K562 (cell line): ENCODE data around the gene DEDD2. TPM values are rescaled to one million over a fixed set of nuclear protein-coding genes. Genes with fewer than 3 reads are reported as not detected.

Experiments
- ATF1 ChIP-seq, 2 experiments: fragments of 450-650 bp in 1 of 2; IDR thresholded peaks; 2 replicates each; pipeline ENCODE4 v1.6.1; 2016; ENCODE audit warnings: missing compliant biosample characterization in 1 of 2, missing genetic modification characterization in 1 of 2
- CCAR2 ChIP-seq: fragments of 200-400 bp; formaldehyde crosslinking; IDR thresholded peaks from 2 replicates; pipeline ENCODE4 v1.6.1; 2017; ENCODE audit warnings: mild to moderate bottlenecking, low read depth, low read length
- CXXC5 ChIP-seq: fragments of 250-450 bp; sonication (Bioruptor Pico); IDR thresholded peaks from 2 replicates; pipeline ENCODE4 v1.8.0; 2022; ENCODE audit warnings: inconsistent platforms, mild to moderate bottlenecking, moderate library complexity
- HSF4 ChIP-seq: fragments of 250-450 bp; sonication (Bioruptor Pico); IDR thresholded peaks from 2 replicates; pipeline ENCODE4 v2.1.2; 2022; ENCODE audit warnings: mild to moderate bottlenecking, moderate library complexity, borderline replicate concordance
- LEF1 ChIP-seq: fragments of 450-650 bp; IDR thresholded peaks from 2 replicates; pipeline ENCODE4 v1.6.1; 2016; ENCODE audit warnings: mild to moderate bottlenecking
- POLR3A ChIP-seq: IDR thresholded peaks from 2 replicates; pipeline ENCODE4 v1.6.1; 2011; ENCODE audit warnings: borderline replicate concordance, mild to moderate bottlenecking, moderate library complexity; ENCODE audit not compliant: insufficient read length, insufficient read depth; ENCODE audit errors: extremely low read depth
- RNF2 ChIP-seq: sonication (generic); IDR thresholded peaks from 2 replicates; pipeline ENCODE4 v1.6.1; 2016
- SAFB ChIP-seq: fragments of 200-400 bp; formaldehyde crosslinking; IDR thresholded peaks from 2 replicates; pipeline ENCODE4 v1.6.1; 2017; ENCODE audit warnings: low read depth, low read length, borderline replicate concordance
- XRCC5 ChIP-seq: fragments of 200-400 bp; formaldehyde crosslinking; IDR thresholded peaks from 2 replicates; pipeline ENCODE4 v1.6.1; 2017; ENCODE audit warnings: low read depth, mild to moderate bottlenecking, low read length
- ZBTB17 ChIP-seq: fragments of 450-650 bp; formaldehyde crosslinking; IDR thresholded peaks from 2 replicates; pipeline ENCODE4 v1.4.0; 2020; ENCODE audit warnings: mild to moderate bottlenecking
- ZBTB8A ChIP-seq: fragments of 450-650 bp; IDR thresholded peaks from 2 replicates; pipeline ENCODE4 v1.6.1; 2018; ENCODE audit warnings: mild to moderate bottlenecking, moderate library complexity; ENCODE audit not compliant: partially characterized antibody
- ZNF316 ChIP-seq: fragments of 450-650 bp; IDR thresholded peaks from 2 replicates; pipeline ENCODE4 v1.6.1; 2016
- polyA plus RNA-seq, 8 experiments: library from polyadenylated mRNA; depleted of rRNA in 4 of 8; stranded (reverse) in 5 of 8; unstranded in 3 of 8; fragments of >200 nt; fragmentation: Nextera tagmentation in 2 of 8; fragmentation: Illumina TruSeq in 1 of 8; extraction: Ambion mirVana in 2 of 8; extraction: Trizol in 1 of 8; gene quantifications; 2 replicates each; pipeline versions ENCODE4 v1.2.1 to v1.2.3, GENCODE V29; 2011 to 2014; ENCODE audit warnings: inconsistent platforms in 1 of 8, missing spikeins in 1 of 8
- total RNA-seq, 7 experiments: library from RNA; depleted of rRNA in 6 of 7; stranded (reverse); fragments of >200 nt in 6 of 7; fragmentation: Illumina TruSeq in 2 of 7; extraction: Trizol in 2 of 7; gene quantifications; 2 replicates each; pipeline versions ENCODE4 v1.2.1 to v1.2.3, GENCODE V29; 2011 to 2021; ENCODE audit warnings: low replicate concordance in 1 of 7
- TF ChIP-seq, protein P1 (sequence below), 2 experiments: fragments of 450-650 bp in 1 of 2; sonication (generic) in 1 of 2; formaldehyde crosslinking in 1 of 2; IDR thresholded peaks in 1 of 2; conservative IDR thresholded peaks in 1 of 2; 2 replicates each; pipeline versions ENCODE4 v1.6.1 to v1.8.1; 2016 to 2023; ENCODE audit warnings: mild to moderate bottlenecking in 2 of 2, moderate library complexity in 2 of 2, inconsistent platforms in 1 of 2, missing genetic modification reagents in 1 of 2
- TF ChIP-seq, protein P2 (sequence below), 2 experiments: fragments of 250-450 bp in 1 of 2; fragments of 450-650 bp in 1 of 2; sonication (Bioruptor Pico) in 1 of 2; IDR thresholded peaks; 2 replicates each; pipeline versions ENCODE4 v1.6.1 to v1.8.0; 2016 to 2021; ENCODE audit warnings: mild to moderate bottlenecking in 2 of 2, moderate library complexity in 2 of 2, missing compliant biosample characterization in 1 of 2, missing genetic modification characterization in 1 of 2
- TF ChIP-seq, protein P3 (sequence below): sonication (generic); formaldehyde crosslinking; IDR thresholded peaks from 2 replicates; pipeline ENCODE4 v1.8.1; 2023; ENCODE audit warnings: mild to moderate bottlenecking, missing genetic modification reagents
- TF ChIP-seq, protein P4 (sequence below): sonication (generic); formaldehyde crosslinking; IDR thresholded peaks from 2 replicates; pipeline ENCODE4 v1.8.1; 2023; ENCODE audit warnings: mild to moderate bottlenecking, missing genetic modification reagents
- TF ChIP-seq, protein P5 (sequence below): fragments of 450-650 bp; formaldehyde crosslinking; IDR thresholded peaks from 2 replicates; pipeline ENCODE4 v1.4.0; 2020; ENCODE audit warnings: mild to moderate bottlenecking, moderate library complexity
- TF ChIP-seq, protein P6 (sequence below): sonication (generic); formaldehyde crosslinking; IDR thresholded peaks from 2 replicates; pipeline ENCODE4 v1.5.0; 2020; ENCODE audit warnings: missing genetic modification reagents

DEDD2 gene
- total and polyA plus RNA-seq, 9 of the 15 experiments (the other 6 are each of a cell fraction or from before 2014, with no cell fraction given): 4.3 to 43.0 (median 29.2) TPM

DNA sequence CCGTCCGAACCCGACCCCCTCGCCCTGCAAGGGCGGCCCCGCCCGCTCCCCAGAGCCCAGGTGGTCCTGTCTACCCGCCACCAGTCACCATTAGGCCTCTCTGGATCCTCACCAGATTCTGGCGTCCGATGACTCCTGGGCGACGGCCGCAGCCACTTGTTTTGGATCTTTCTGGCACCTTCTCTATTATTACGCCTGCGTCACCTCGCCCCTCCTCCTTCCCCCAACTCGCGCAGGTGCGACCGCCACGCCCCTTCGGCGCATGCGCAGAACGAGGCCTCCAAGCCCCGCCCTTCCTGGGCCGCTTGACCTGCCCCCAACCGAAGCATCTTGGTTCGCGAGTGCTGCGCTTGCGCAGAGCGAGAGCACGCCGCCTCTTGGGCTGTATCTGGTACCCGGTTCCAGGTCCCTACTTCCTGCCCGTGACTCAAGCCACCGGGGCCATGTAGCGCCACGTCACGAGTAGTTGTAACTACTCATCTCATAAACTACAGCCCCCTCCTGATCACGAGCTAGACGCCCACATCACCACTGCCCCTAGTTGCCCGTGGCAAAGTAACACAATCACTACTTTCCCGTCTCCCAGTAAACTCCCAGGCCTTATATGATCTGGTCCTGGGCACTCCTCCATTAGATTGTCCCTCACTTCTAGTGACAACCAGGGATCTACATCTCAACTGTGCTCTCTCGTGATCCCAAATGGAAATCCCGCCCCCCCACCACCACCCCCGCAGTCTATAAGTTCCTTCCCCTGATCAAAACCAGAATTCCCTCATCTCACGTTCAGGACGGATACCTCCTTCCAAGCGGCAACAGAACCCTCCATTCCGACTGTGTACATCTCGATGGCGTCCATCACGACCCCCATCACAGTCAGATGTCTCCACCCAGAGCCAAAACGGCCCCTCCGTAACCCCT, at the start of gene DEDD2 (continued):
- TF ChIP-seq, protein P1, sequence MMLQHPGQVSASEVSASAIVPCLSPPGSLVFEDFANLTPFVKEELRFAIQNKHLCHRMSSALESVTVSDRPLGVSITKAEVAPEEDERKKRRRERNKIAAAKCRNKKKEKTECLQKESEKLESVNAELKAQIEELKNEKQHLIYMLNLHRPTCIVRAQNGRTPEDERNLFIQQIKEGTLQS (IDR thresholded peaks at IDR 0.05): peak; percentile 68
- TF ChIP-seq, protein P1 (CRISPR knock-in tag; conservative IDR thresholded peaks at IDR 0.05): no peak
- TF ChIP-seq XRCC5 (0 out of 2 replicates have a peak, but pooled peaks have one; percentile 8), CXXC5 (CRISPR knock-in tag) (peak; percentile 74), RNF2 (no peak), ZBTB17 (no peak), CCAR2 (no peak), ZBTB8A (no peak), SAFB (no peak), ATF1 (CRISPR knock-in tag; IDR thresholded peaks at IDR 0.05) (no peak), ATF1 (tag; IDR thresholded peaks at IDR 0.05) (peak; percentile 91), POLR3A (no peak), LEF1 (peak; percentile 46; the same call in 1 of the 2 replicates), ZNF316 (no peak), HSF4 (CRISPR knock-in tag) (no peak)
- TF ChIP-seq, protein P2, sequence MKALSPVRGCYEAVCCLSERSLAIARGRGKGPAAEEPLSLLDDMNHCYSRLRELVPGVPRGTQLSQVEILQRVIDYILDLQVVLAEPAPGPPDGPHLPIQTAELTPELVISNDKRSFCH (CRISPR knock-in tag; IDR thresholded peaks at IDR 0.05): no peak
- TF ChIP-seq, protein P2 (tag; IDR thresholded peaks at IDR 0.05): no peak
- TF ChIP-seq, protein P3, sequence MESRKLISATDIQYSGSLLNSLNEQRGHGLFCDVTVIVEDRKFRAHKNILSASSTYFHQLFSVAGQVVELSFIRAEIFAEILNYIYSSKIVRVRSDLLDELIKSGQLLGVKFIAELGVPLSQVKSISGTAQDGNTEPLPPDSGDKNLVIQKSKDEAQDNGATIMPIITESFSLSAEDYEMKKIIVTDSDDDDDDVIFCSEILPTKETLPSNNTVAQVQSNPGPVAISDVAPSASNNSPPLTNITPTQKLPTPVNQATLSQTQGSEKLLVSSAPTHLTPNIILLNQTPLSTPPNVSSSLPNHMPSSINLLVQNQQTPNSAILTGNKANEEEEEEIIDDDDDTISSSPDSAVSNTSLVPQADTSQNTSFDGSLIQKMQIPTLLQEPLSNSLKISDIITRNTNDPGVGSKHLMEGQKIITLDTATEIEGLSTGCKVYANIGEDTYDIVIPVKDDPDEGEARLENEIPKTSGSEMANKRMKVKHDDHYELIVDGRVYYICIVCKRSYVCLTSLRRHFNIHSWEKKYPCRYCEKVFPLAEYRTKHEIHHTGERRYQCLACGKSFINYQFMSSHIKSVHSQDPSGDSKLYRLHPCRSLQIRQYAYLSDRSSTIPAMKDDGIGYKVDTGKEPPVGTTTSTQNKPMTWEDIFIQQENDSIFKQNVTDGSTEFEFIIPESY (CRISPR knock-in tag): no peak
- TF ChIP-seq, protein P4, sequence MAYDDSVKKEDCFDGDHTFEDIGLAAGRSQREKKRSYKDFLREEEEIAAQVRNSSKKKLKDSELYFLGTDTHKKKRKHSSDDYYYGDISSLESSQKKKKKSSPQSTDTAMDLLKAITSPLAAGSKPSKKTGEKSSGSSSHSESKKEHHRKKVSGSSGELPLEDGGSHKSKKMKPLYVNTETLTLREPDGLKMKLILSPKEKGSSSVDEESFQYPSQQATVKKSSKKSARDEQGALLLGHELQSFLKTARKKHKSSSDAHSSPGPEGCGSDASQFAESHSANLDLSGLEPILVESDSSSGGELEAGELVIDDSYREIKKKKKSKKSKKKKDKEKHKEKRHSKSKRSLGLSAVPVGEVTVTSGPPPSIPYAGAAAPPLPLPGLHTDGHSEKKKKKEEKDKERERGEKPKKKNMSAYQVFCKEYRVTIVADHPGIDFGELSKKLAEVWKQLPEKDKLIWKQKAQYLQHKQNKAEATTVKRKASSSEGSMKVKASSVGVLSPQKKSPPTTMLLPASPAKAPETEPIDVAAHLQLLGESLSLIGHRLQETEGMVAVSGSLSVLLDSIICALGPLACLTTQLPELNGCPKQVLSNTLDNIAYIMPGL (CRISPR knock-in tag): no peak
- TF ChIP-seq, protein P5, sequence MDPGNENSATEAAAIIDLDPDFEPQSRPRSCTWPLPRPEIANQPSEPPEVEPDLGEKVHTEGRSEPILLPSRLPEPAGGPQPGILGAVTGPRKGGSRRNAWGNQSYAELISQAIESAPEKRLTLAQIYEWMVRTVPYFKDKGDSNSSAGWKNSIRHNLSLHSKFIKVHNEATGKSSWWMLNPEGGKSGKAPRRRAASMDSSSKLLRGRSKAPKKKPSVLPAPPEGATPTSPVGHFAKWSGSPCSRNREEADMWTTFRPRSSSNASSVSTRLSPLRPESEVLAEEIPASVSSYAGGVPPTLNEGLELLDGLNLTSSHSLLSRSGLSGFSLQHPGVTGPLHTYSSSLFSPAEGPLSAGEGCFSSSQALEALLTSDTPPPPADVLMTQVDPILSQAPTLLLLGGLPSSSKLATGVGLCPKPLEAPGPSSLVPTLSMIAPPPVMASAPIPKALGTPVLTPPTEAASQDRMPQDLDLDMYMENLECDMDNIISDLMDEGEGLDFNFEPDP (CRISPR knock-in tag): no peak
- TF ChIP-seq, protein P6, sequence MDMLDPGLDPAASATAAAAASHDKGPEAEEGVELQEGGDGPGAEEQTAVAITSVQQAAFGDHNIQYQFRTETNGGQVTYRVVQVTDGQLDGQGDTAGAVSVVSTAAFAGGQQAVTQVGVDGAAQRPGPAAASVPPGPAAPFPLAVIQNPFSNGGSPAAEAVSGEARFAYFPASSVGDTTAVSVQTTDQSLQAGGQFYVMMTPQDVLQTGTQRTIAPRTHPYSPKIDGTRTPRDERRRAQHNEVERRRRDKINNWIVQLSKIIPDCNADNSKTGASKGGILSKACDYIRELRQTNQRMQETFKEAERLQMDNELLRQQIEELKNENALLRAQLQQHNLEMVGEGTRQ (CRISPR knock-in tag): peak; percentile 33; the same call in 1 of the 2 replicates
